HEK293 (cell line): ENCODE results near the gene KCNAB1.

Source experiments
- CTCF ChIA-PET: fragments of 350-600 bp; formaldehyde crosslinking; extraction: SDS; loops from one replicate; lab custom pipeline; 2021; ENCODE audit warnings: antibody characterized with exemption; lab: Yijun Ruan, JAX
- POLR2A ChIA-PET: fragments of 300-600 bp; formaldehyde crosslinking; extraction: SDS; loops from one replicate; lab custom pipeline; 2020; ENCODE audit warnings: antibody characterized with exemption, inconsistent platforms; lab: Yijun Ruan, JAX
- H3K27ac ChIP-seq: fragments of 200-500 bp; sonication (Bioruptor generic); 2 replicates; pipeline ENCODE4 v1.5.1; 2014; ENCODE audit warnings: low read depth, low read length, control low read depth, inconsistent platforms; ENCODE audit errors: extremely low read depth
- H3K36me3 ChIP-seq, 2 experiments: fragments of 200-500 bp in 1 of 2; sonication (Bioruptor generic) in 1 of 2; 1 replicate in 1 of 2; 2 replicates in 1 of 2; pipeline ENCODE4 v1.5.1; 2014 to 2017; ENCODE audit warnings: inconsistent platforms in 2 of 2, low read length in 2 of 2; ENCODE audit not compliant: control insufficient read depth in 2 of 2, insufficient read depth in 1 of 2
- H3K4me1 ChIP-seq: fragments of 200-500 bp; sonication (Bioruptor generic); 2 replicates; pipeline ENCODE4 v1.5.1; 2014; ENCODE audit warnings: mild to moderate bottlenecking, low read length, inconsistent platforms; ENCODE audit not compliant: control insufficient read depth, insufficient read depth
- H3K4me3 ChIP-seq: 2 replicates; pipeline ENCODE4 v1.5.1; 2011; ENCODE audit warnings: low read depth, mild to moderate bottlenecking, control low read depth, low read length, moderate library complexity
- H3K9me3 ChIP-seq: fragments of 200-500 bp; sonication (Bioruptor generic); 2 replicates; pipeline ENCODE4 v1.5.1; 2014; ENCODE audit warnings: low read depth, low read length, inconsistent platforms; ENCODE audit not compliant: control insufficient read depth, insufficient read depth
- FEZF1 ChIP-seq: fragments of 450-650 bp; formaldehyde crosslinking; IDR thresholded peaks from 2 replicates; pipeline ENCODE4 v1.5.1; 2016; ENCODE audit warnings: missing biosample characterization, missing genetic modification characterization
- GFI1B ChIP-seq: fragments of 450-650 bp; formaldehyde crosslinking; IDR thresholded peaks from 2 replicates; pipeline ENCODE4 v1.5.1; 2016; ENCODE audit warnings: missing biosample characterization, missing genetic modification characterization
- SCRT1 ChIP-seq: fragments of 450-650 bp; formaldehyde crosslinking; IDR thresholded peaks from 2 replicates; pipeline ENCODE4 v1.5.1; 2016; ENCODE audit warnings: missing biosample characterization, missing genetic modification characterization, borderline replicate concordance
- SP3 ChIP-seq: fragments of 450-650 bp; formaldehyde crosslinking; IDR thresholded peaks from 2 replicates; pipeline ENCODE4 v1.5.1; 2016; ENCODE audit warnings: missing biosample characterization, missing genetic modification characterization
- ZBTB48 ChIP-seq: fragments of 450-650 bp; formaldehyde crosslinking; IDR thresholded peaks from 2 replicates; pipeline ENCODE4 v1.5.1; 2016; ENCODE audit warnings: missing biosample characterization, missing genetic modification characterization
- ZBTB7A ChIP-seq: fragments of 450-650 bp; formaldehyde crosslinking; IDR thresholded peaks from 2 replicates; pipeline ENCODE4 v1.5.1; 2016; ENCODE audit warnings: low read depth, missing biosample characterization, missing genetic modification characterization
- ZEB2 ChIP-seq: fragments of 450-650 bp; formaldehyde crosslinking; IDR thresholded peaks from 2 replicates; pipeline ENCODE4 v1.5.1; 2016; ENCODE audit warnings: missing biosample characterization, missing genetic modification characterization
- ZFHX2 ChIP-seq: fragments of 450-650 bp; formaldehyde crosslinking; conservative IDR thresholded peaks from 2 replicates; pipeline ENCODE4 v1.5.1; 2016; ENCODE audit warnings: missing biosample characterization, missing genetic modification characterization
- ZNF121 ChIP-seq: fragments of 450-650 bp; formaldehyde crosslinking; IDR thresholded peaks from 2 replicates; pipeline ENCODE4 v1.5.1; 2016; ENCODE audit warnings: missing biosample characterization, missing genetic modification characterization
- ZNF211 ChIP-seq: fragments of 450-650 bp; formaldehyde crosslinking; IDR thresholded peaks from 2 replicates; pipeline ENCODE4 v1.5.1; 2016; ENCODE audit warnings: low read depth, missing biosample characterization, missing genetic modification characterization
- ZNF274 ChIP-seq, 2 experiments: fragments of 200-500 bp in 1 of 2; fragments of 450-650 bp in 1 of 2; sonication (Bioruptor generic) in 1 of 2; formaldehyde crosslinking in 1 of 2; IDR thresholded peaks; 2 replicates each; pipeline versions ENCODE4 v1.5.1 to v1.6.1; 2014 to 2016; ENCODE audit warnings: borderline replicate concordance in 1 of 2, inconsistent platforms in 1 of 2, low read length in 1 of 2, missing biosample characterization in 1 of 2, missing genetic modification characterization in 1 of 2
- ZNF391 ChIP-seq: fragments of 450-650 bp; formaldehyde crosslinking; IDR thresholded peaks from 2 replicates; pipeline ENCODE4 v1.5.1; 2016; ENCODE audit warnings: low read depth, missing biosample characterization, missing genetic modification characterization, borderline replicate concordance
- ZNF394 ChIP-seq: fragments of 450-650 bp; formaldehyde crosslinking; IDR thresholded peaks from 2 replicates; pipeline ENCODE4 v1.5.1; 2016; ENCODE audit warnings: missing biosample characterization, missing genetic modification characterization, mild to moderate bottlenecking, moderate library complexity, borderline replicate concordance
- ZNF560 ChIP-seq: fragments of 450-650 bp; formaldehyde crosslinking; IDR thresholded peaks from 2 replicates; pipeline ENCODE4 v1.5.1; 2017; ENCODE audit warnings: missing biosample characterization, missing genetic modification characterization, borderline replicate concordance
- ZNF677 ChIP-seq: fragments of 450-650 bp; IDR thresholded peaks from 2 replicates; pipeline ENCODE4 v1.5.0; 2018; ENCODE audit warnings: missing biosample characterization, mild to moderate bottlenecking, missing genetic modification characterization, moderate library complexity
- TF ChIP-seq, protein P1 (sequence below): fragments of 450-650 bp; formaldehyde crosslinking; IDR thresholded peaks from 2 replicates; pipeline ENCODE4 v1.5.1; 2016; ENCODE audit warnings: missing biosample characterization, missing genetic modification characterization
- TF ChIP-seq, protein P2 (sequence below): fragments of 450-650 bp; formaldehyde crosslinking; IDR thresholded peaks from 2 replicates; pipeline ENCODE4 v1.5.1; 2016; ENCODE audit warnings: missing biosample characterization, missing genetic modification characterization
- TF ChIP-seq, protein P3 (sequence below): fragments of 450-650 bp; formaldehyde crosslinking; IDR thresholded peaks from 2 replicates; pipeline ENCODE4 v1.5.1; 2016; ENCODE audit warnings: missing biosample characterization, missing genetic modification characterization
- TF ChIP-seq, protein P4 (sequence below): fragments of 450-650 bp; formaldehyde crosslinking; IDR thresholded peaks from 2 replicates; pipeline ENCODE4 v1.5.1; 2016; ENCODE audit warnings: missing biosample characterization, missing genetic modification characterization

KCNAB1 gene

DNA sequence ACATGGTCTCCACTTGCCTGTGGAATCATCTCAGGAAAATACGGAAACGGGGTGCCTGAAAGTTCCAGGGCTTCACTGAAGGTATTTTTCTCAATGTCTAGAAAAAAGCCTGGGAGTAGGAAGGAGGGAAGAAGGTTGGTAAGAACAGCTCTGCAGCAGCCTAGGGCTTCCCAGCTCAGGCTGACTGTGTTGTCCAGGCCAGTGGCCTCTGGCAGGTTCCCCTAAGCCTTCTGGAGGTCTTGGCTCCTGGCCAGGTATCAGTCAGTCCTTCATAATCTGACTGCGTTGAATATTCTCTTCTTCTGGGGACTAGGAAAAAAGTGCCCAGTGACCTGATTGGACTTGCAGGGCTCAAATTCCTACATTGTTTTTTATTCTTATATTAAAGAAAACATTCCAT, 395.9 kb downstream of the KCNAB1 start:
- POLR2A ChIA-PET, result no interaction called here
- no peaks in the 10 kb centered on the region for H3K4me1 ChIP-seq
- no peak overlapping the region for H3K4me3 ChIP-seq
- H3K36me3 ChIP-seq, result no peaks in the 10 kb centered on the region
- no peaks in the 10 kb centered on the region for H3K9me3 ChIP-seq
- H3K27ac ChIP-seq, result no peak overlapping the region
- CTCF ChIA-PET, result interaction anchor here (0.6 to 1.7 kb wide), 4 partner anchors 8 to 472 kb away, joined by 3 to 5 read pairs (median 4); no protein-coding TSS in a partner anchor
- TF ChIP-seq, protein P1, sequence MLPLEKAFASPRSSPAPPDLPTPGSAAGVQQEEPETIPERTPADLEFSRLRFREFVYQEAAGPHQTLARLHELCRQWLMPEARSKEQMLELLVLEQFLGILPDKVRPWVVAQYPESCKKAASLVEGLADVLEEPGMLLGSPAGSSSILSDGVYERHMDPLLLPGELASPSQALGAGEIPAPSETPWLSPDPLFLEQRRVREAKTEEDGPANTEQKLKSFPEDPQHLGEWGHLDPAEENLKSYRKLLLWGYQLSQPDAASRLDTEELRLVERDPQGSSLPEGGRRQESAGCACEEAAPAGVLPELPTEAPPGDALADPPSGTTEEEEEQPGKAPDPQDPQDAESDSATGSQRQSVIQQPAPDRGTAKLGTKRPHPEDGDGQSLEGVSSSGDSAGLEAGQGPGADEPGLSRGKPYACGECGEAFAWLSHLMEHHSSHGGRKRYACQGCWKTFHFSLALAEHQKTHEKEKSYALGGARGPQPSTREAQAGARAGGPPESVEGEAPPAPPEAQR (tag by site-specific recombination), result no peak
- peak; percentile 97 for TF ChIP-seq ZNF677 (tag by site-specific recombination)

DNA sequence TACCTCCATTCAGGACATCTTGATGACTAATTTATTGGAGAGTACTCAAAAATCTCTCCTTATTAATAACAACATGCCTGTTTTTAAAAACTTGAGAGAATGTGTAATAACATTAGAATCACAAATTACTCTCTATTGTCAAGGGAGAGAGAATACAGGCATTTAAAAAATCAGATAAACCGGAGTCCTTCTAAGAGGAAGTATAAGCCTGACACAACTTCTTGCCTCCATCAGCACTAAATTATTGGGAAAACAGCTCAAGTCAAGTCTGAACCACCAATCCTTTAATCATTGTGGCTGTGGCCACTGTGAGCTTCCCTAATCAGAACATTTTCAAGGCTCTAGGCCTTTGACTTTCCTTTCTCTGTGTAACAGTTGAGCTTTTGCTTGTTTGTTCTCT, 396.6 kb downstream of the KCNAB1 start:
- no peak overlapping the region for H3K4me3 ChIP-seq
- CTCF ChIA-PET, result interaction anchor here (0.6 to 1.7 kb wide), 5 partner anchors 8 to 473 kb away, joined by 3 to 5 read pairs (median 4); no protein-coding TSS in a partner anchor
- H3K4me1 ChIP-seq, result no peaks in the 10 kb centered on the region
- TF ChIP-seq, protein P2, sequence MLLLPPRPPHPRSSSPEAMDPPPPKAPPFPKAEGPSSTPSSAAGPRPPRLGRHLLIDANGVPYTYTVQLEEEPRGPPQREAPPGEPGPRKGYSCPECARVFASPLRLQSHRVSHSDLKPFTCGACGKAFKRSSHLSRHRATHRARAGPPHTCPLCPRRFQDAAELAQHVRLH (tag by site-specific recombination), result no peak
- TF ChIP-seq ZNF274 (IDR thresholded peaks at IDR 0.05; ENCODE audit: low read length), result no peak
- no peak for TF ChIP-seq ZNF274 (tag by site-specific recombination; IDR thresholded peaks at IDR 0.05; ENCODE audit: borderline replicate concordance)
- no peak for TF ChIP-seq ZNF391 (tag by site-specific recombination)
- no peak for TF ChIP-seq ZNF121 (tag by site-specific recombination)
- TF ChIP-seq SP3 (tag by site-specific recombination), result no peak
- TF ChIP-seq, protein P3, sequence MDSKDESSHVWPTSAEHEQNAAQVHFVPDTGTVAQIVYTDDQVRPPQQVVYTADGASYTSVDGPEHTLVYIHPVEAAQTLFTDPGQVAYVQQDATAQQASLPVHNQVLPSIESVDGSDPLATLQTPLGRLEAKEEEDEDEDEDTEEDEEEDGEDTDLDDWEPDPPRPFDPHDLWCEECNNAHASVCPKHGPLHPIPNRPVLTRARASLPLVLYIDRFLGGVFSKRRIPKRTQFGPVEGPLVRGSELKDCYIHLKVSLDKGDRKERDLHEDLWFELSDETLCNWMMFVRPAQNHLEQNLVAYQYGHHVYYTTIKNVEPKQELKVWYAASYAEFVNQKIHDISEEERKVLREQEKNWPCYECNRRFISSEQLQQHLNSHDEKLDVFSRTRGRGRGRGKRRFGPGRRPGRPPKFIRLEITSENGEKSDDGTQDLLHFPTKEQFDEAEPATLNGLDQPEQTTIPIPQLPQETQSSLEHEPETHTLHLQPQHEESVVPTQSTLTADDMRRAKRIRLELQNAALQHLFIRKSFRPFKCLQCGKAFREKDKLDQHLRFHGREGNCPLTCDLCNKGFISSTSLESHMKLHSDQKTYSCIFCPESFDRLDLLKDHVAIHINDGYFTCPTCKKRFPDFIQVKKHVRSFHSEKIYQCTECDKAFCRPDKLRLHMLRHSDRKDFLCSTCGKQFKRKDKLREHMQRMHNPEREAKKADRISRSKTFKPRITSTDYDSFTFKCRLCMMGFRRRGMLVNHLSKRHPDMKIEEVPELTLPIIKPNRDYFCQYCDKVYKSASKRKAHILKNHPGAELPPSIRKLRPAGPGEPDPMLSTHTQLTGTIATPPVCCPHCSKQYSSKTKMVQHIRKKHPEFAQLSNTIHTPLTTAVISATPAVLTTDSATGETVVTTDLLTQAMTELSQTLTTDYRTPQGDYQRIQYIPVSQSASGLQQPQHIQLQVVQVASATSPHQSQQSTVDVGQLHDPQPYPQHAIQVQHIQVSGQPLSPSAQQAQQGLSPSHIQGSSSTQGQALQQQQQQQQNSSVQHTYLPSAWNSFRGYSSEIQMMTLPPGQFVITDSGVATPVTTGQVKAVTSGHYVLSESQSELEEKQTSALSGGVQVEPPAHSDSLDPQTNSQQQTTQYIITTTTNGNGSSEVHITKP (tag by site-specific recombination), result no peak
- no peak for TF ChIP-seq ZBTB48 (tag by site-specific recombination)
- TF ChIP-seq SCRT1 (tag by site-specific recombination), result no peak
- TF ChIP-seq GFI1B, result no peak
- no peak for TF ChIP-seq ZNF211
- TF ChIP-seq FEZF1 (tag by site-specific recombination), result no peak
- TF ChIP-seq, all 188 proteins: peak for 0
- Histone ChIP-seq H3K36me3 (no peaks in the 10 kb centered on the region), H3K9me3 (no peaks in the 10 kb centered on the region), H3K27ac (no peak overlapping the region)
- POLR2A ChIA-PET, result no interaction called here

DNA sequence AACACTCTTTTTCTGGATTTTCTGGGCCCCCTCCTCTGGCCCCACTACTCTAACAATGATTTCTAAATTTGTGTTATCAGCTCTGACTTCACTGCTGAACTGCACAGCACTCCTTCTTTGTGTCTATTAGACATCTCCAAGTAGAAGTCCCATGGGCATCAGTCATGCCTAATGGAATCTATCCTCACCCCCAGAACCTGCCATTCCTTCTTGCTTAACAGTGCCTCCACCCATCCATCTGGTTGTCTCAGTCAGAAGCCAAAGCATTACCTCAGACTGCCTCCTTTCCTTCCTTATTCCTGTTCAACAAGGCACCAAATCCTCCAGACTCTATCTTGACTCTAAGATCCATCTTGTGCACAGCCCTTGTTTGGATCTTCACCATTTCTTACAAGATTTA, 398.3 kb downstream of the KCNAB1 start:
- Histone ChIP-seq H3K4me1 (no peaks in the 10 kb centered on the region), H3K36me3 (no peaks in the 10 kb centered on the region), H3K9me3 (no peaks in the 10 kb centered on the region), H3K27ac (no peak overlapping the region), H3K4me3 (no peak overlapping the region)
- ChIA-PET CTCF (interaction anchor here (0.6 to 1.0 kb wide), 2 partner anchors 9 to 12 kb away, joined by 3 read pairs; no protein-coding TSS in a partner anchor), POLR2A (no interaction called here)
- TF ChIP-seq ZEB2 (tag by site-specific recombination) (no peak), ZNF394 (tag by site-specific recombination) (no peak), ZNF560 (no peak), ZFHX2 (tag by site-specific recombination) (no peak), ZBTB7A (tag by site-specific recombination) (no peak)
- TF ChIP-seq, protein P4, sequence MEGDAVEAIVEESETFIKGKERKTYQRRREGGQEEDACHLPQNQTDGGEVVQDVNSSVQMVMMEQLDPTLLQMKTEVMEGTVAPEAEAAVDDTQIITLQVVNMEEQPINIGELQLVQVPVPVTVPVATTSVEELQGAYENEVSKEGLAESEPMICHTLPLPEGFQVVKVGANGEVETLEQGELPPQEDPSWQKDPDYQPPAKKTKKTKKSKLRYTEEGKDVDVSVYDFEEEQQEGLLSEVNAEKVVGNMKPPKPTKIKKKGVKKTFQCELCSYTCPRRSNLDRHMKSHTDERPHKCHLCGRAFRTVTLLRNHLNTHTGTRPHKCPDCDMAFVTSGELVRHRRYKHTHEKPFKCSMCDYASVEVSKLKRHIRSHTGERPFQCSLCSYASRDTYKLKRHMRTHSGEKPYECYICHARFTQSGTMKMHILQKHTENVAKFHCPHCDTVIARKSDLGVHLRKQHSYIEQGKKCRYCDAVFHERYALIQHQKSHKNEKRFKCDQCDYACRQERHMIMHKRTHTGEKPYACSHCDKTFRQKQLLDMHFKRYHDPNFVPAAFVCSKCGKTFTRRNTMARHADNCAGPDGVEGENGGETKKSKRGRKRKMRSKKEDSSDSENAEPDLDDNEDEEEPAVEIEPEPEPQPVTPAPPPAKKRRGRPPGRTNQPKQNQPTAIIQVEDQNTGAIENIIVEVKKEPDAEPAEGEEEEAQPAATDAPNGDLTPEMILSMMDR (tag by site-specific recombination), result no peak
